Caco-2 (cell line): ENCODE results near the gene EYA3. TPM values are rescaled to one million over a fixed set of nuclear protein-coding genes. Genes with fewer than 3 reads are reported as not detected.
A peak's percentile ranks its signal among the peaks of the same experiment; 100 is the strongest.

Experiments used
- BruUV-seq: library from RNA; stranded (reverse); fragments of 400-500 nt; replicated peaks from 2 replicates; lab custom pipeline; 2021; lab: Mats Ljungman, UMichigan
- CTCF ChIA-PET: fragments of 300-600 bp; sonication (Branson Sonifier 250); formaldehyde crosslinking; loops from one replicate; lab custom pipeline; 2022; ENCODE audit warnings: antibody characterized with exemption; lab: Charles Lee
- POLR2A ChIA-PET: fragments of 300-600 bp; sonication (Branson Sonifier 250); formaldehyde crosslinking; loops from one replicate; lab custom pipeline; 2022; ENCODE audit warnings: antibody characterized with exemption; lab: Charles Lee
- DNase-seq, 2 experiments: peaks; one replicate each; pipeline versions ENCODE4 v3.0.0 to v3.0.0-alpha.2; 2020 to 2022
- H3K27me3 ChIP-seq: replicated peaks from 2 replicates; pipeline ENCODE4 v1.6.0; 2011; ENCODE audit warnings: low read length; ENCODE audit not compliant: control insufficient read depth, insufficient read depth
- H3K36me3 ChIP-seq: 2 replicates; pipeline ENCODE4 v1.5.1; 2011; ENCODE audit warnings: low read length; ENCODE audit not compliant: control insufficient read depth, insufficient read depth
- H3K4me1 ChIP-seq: fragments of 250-450 bp; sonication (Bioruptor Pico); 2 replicates; pipeline ENCODE4 v1.5.1; 2020; ENCODE audit warnings: mild to moderate bottlenecking
- H3K4me3 ChIP-seq: 2 replicates; pipeline ENCODE4 v1.5.1; 2011; ENCODE audit warnings: low read depth, mild to moderate bottlenecking, control low read depth, low read length
- H3K9me3 ChIP-seq: fragments of 250-450 bp; sonication (Bioruptor Pico); 2 replicates; pipeline ENCODE4 v1.5.1; 2020; ENCODE audit warnings: mild to moderate bottlenecking, moderate library complexity
- H3K27ac Mint-ChIP-seq: one replicate; pipeline ENCODE4 v1.8.0; 2022; ENCODE audit warnings: mixed read lengths; ENCODE audit not compliant: unreplicated experiment
- H3K27me3 Mint-ChIP-seq: one replicate; pipeline ENCODE4 v1.8.0; 2022; ENCODE audit warnings: mixed read lengths; ENCODE audit not compliant: insufficient read depth, unreplicated experiment
- H3K36me3 Mint-ChIP-seq: one replicate; pipeline ENCODE4 v1.8.0; 2022; ENCODE audit warnings: mild to moderate bottlenecking, mixed read lengths; ENCODE audit not compliant: insufficient read depth, unreplicated experiment
- H3K4me1 Mint-ChIP-seq: one replicate; pipeline ENCODE4 v1.8.0; 2022; ENCODE audit warnings: low read depth, mixed read lengths; ENCODE audit not compliant: unreplicated experiment
- H3K4me3 Mint-ChIP-seq: one replicate; pipeline ENCODE4 v1.8.0; 2022; ENCODE audit warnings: mild to moderate bottlenecking, moderate library complexity, mixed read lengths; ENCODE audit not compliant: unreplicated experiment
- H3K9me3 Mint-ChIP-seq: one replicate; pipeline ENCODE4 v1.8.0; 2022; ENCODE audit warnings: mixed read lengths; ENCODE audit not compliant: unreplicated experiment
- intact Hi-C: fragments of 100-400 bp; cut with micrococcal nuclease; formaldehyde crosslinking; loops from one replicate; pipeline ENCODE4 v1.10.0; 2022; ENCODE audit not compliant: unreplicated experiment
- total RNA-seq: library from RNA; stranded (reverse); gene quantifications from 2 replicates; pipeline ENCODE4 v1.2.3, GENCODE V29; 2022
- TF ChIP-seq, protein P1 (sequence below), 2 experiments: fragments of 200-600 bp in 1 of 2; IDR thresholded peaks; 1 replicate in 1 of 2; 2 replicates in 1 of 2; pipeline versions ENCODE4 v1.5.1 to v1.8.0; 2011 to 2022; ENCODE audit warnings: antibody characterized with exemption in 1 of 2, control low read depth in 1 of 2, inconsistent platforms in 1 of 2, low read depth in 1 of 2, low read length in 1 of 2, mild to moderate bottlenecking in 1 of 2, moderate library complexity in 1 of 2; ENCODE audit not compliant: insufficient read depth in 1 of 2, severe bottlenecking in 1 of 2, unreplicated experiment in 1 of 2

The EYA3 gene
- total RNA-seq, 1 experiment from 2014 or later, result 9.9 TPM

DNA sequence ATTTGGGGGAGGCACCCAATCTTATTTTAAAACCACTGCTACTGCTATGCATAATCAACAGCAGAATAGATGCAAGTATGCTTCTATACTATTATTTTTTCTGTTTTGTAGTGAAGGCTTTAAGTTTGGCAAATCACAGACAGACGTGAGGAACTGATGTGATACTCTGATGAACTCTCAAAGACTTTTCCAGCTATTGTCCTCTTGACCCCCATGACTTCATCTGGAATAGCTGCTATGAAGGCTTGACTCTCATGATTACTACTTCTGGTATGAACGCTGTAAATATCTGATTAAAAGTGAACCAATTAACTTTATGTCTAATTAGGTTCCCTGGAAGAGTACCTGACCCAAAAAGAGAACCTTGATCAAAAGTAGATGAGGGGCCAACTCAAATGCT, 49.1 kb downstream of the EYA3 start:
- H3K4me1 Mint-ChIP-seq, result no peaks in the 10 kb centered on the region
- H3K4me1 ChIP-seq, result no peaks in the 10 kb centered on the region
- ChIA-PET POLR2A (no interaction called here), CTCF (no interaction called here)
- no peak for DNase-seq
- H3K27me3 Mint-ChIP-seq, result no peaks in the 10 kb centered on the region
- H3K27ac Mint-ChIP-seq, result no peak overlapping the region
- no peaks in the 10 kb centered on the region for H3K9me3 ChIP-seq
- H3K27me3 ChIP-seq, result no peaks in the 10 kb centered on the region
- no peak overlapping the region for H3K4me3 ChIP-seq
- no peak overlapping the region for H3K4me3 Mint-ChIP-seq
- H3K9me3 Mint-ChIP-seq, result no peaks in the 10 kb centered on the region
- TF ChIP-seq, protein P1, sequence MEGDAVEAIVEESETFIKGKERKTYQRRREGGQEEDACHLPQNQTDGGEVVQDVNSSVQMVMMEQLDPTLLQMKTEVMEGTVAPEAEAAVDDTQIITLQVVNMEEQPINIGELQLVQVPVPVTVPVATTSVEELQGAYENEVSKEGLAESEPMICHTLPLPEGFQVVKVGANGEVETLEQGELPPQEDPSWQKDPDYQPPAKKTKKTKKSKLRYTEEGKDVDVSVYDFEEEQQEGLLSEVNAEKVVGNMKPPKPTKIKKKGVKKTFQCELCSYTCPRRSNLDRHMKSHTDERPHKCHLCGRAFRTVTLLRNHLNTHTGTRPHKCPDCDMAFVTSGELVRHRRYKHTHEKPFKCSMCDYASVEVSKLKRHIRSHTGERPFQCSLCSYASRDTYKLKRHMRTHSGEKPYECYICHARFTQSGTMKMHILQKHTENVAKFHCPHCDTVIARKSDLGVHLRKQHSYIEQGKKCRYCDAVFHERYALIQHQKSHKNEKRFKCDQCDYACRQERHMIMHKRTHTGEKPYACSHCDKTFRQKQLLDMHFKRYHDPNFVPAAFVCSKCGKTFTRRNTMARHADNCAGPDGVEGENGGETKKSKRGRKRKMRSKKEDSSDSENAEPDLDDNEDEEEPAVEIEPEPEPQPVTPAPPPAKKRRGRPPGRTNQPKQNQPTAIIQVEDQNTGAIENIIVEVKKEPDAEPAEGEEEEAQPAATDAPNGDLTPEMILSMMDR (IDR thresholded peaks at IDR 0.05; ENCODE audit: insufficient read depth in 1 of 2, low read depth in 1 of 2, low read length in 1 of 2, severe bottlenecking in 1 of 2, unreplicated experiment in 1 of 2), result no peak
- intact Hi-C loops, result no loop called here
- no TSS peak for BruUV-seq
- no peaks in the 10 kb centered on the region for H3K36me3 Mint-ChIP-seq
- H3K36me3 ChIP-seq, result no peaks in the 10 kb centered on the region

DNA sequence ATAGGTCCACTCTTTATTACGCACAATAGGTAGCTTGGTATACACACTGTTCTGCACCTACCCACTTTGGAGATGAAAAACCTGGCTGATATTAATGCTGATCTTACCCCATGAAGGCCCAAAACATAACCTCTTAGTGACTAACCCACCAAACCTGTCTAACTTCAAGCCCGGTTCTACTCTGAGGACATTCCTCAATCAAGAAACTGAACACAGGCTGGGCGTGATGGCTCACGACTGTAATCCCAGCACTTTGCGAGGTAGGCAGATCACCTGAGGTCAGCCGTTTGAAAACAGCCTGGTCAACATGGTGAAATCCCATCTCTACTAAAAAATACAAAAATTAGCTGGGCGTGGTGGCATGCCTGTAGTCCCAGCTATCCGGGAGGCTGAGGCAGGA, 50.5 kb downstream of the EYA3 start:
- CTCF ChIA-PET, result no interaction called here
- no peaks in the 10 kb centered on the region for H3K36me3 ChIP-seq
- no peak overlapping the region for H3K4me3 Mint-ChIP-seq

DNA sequence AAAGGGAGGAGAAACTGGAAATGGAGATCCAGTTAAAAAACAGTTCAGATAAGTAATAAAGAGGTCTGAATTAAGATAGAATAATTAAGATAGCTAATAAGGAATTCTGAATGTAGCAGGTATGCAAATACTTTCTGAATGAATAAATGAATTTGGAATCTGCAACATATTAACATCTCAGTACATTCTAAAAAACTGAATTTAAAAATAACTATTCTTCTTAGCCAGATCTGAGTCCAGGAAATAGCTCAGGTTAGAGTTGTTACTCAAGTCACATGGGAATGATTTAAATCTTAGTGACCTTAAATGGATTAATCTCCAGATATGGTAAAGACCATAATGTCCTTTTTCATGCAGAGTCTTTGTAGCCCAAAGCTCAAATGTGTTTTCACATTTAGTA, 51.2 kb downstream of the EYA3 start:
- ChIA-PET CTCF (no interaction called here), POLR2A (no interaction called here)
- Mint-ChIP-seq H3K36me3 (no peaks in the 10 kb centered on the region), H3K27ac (no peak overlapping the region), H3K4me1 (no peaks in the 10 kb centered on the region), H3K27me3 (no peaks in the 10 kb centered on the region), H3K9me3 (no peaks in the 10 kb centered on the region), H3K4me3 (no peak overlapping the region)
- no peaks in the 10 kb centered on the region for H3K9me3 ChIP-seq
- H3K4me3 ChIP-seq, result no peak overlapping the region
- intact Hi-C loops, result no loop called here
- TF ChIP-seq, protein P1 (IDR thresholded peaks at IDR 0.05; ENCODE audit: insufficient read depth in 1 of 2, low read depth in 1 of 2, low read length in 1 of 2, severe bottlenecking in 1 of 2, unreplicated experiment in 1 of 2), result no peak
- H3K4me1 ChIP-seq, result no peaks in the 10 kb centered on the region
- no peaks in the 10 kb centered on the region for H3K36me3 ChIP-seq
- H3K27me3 ChIP-seq, result no peaks in the 10 kb centered on the region
- DNase-seq, result no peak
- BruUV-seq, result no TSS peak

More for the DNA sequence above, 50.5 kb downstream of the EYA3 start:
- Histone ChIP-seq H3K9me3 (no peaks in the 10 kb centered on the region), H3K4me3 (no peak overlapping the region), H3K4me1 (no peaks in the 10 kb centered on the region), H3K27me3 (no peaks in the 10 kb centered on the region)
- Mint-ChIP-seq H3K4me1 (no peaks in the 10 kb centered on the region), H3K9me3 (no peaks in the 10 kb centered on the region), H3K36me3 (no peaks in the 10 kb centered on the region), H3K27ac (no peak overlapping the region), H3K27me3 (no peaks in the 10 kb centered on the region)
- no TSS peak for BruUV-seq
- TF ChIP-seq, protein P1 (IDR thresholded peaks at IDR 0.05; ENCODE audit: insufficient read depth in 1 of 2, low read depth in 1 of 2, low read length in 1 of 2, severe bottlenecking in 1 of 2, unreplicated experiment in 1 of 2), result no peak
- intact Hi-C loops, result no loop called here
- POLR2A ChIA-PET, result no interaction called here
- peak in 1 of 2 experiments; percentile 2 for DNase-seq
